CD14-positive monocyte (primary cell): ENCODE results near the gene TRMT13. TPM values are rescaled to one million over a fixed set of nuclear protein-coding genes. Genes with fewer than 3 reads are reported as not detected.

ENCODE experiments used
- DNase-seq, 3 donors: peaks; one replicate each; pipeline ENCODE4 v3.0.0-alpha.2; 2011 to 2022
- H2AFZ ChIP-seq: 2 replicates; pipeline ENCODE4 v1.6.0; 2012; ENCODE audit warnings: mild to moderate bottlenecking, low read depth, low read length, inconsistent platforms; ENCODE audit not compliant: insufficient read depth, poor library complexity, severe bottlenecking
- H3K27ac ChIP-seq, 2 donors: 1 replicate in 1 of 2; 2 replicates in 1 of 2; pipeline ENCODE4 v1.5.1; 2012 to 2013; ENCODE audit warnings: low read length in 2 of 2, control low read depth in 1 of 2, inconsistent platforms in 1 of 2, low read depth in 1 of 2, mild to moderate bottlenecking in 1 of 2
- H3K27me3 ChIP-seq, 2 donors: one replicate each; pipeline versions ENCODE4 v1.6.0 to v1.6.1; 2011 to 2013; ENCODE audit warnings: low read length in 2 of 2; ENCODE audit not compliant: control insufficient read depth in 2 of 2, insufficient read depth in 2 of 2
- H3K36me3 ChIP-seq, 2 donors: replicated peaks in 1 of 2; 1 replicate in 1 of 2; 2 replicates in 1 of 2; pipeline versions ENCODE4 v1.5.1 to v1.6.1; 2012 to 2013; ENCODE audit warnings: low read length in 2 of 2, control low read depth in 1 of 2, inconsistent platforms in 1 of 2, mild to moderate bottlenecking in 1 of 2; ENCODE audit not compliant: insufficient read depth in 2 of 2, control insufficient read depth in 1 of 2
- H3K4me1 ChIP-seq, 2 donors: 1 replicate in 1 of 2; 2 replicates in 1 of 2; pipeline versions ENCODE4 v1.5.1 to v1.6.1; 2012 to 2013; ENCODE audit warnings: low read length in 2 of 2, control low read depth in 1 of 2, inconsistent platforms in 1 of 2, mild to moderate bottlenecking in 1 of 2, moderate library complexity in 1 of 2; ENCODE audit not compliant: insufficient read depth in 2 of 2, control insufficient read depth in 1 of 2
- H3K4me2 ChIP-seq: replicated peaks from 2 replicates; pipeline ENCODE3; 2012; ENCODE audit warnings: low read length, moderate library complexity, mild to moderate bottlenecking; ENCODE audit not compliant: poor library complexity, severe bottlenecking; ENCODE audit errors: extremely low read depth
- H3K4me3 ChIP-seq, 3 experiments: fragments of 200-600 bp in 1 of 3; sonication (generic) in 1 of 3; replicated peaks in 1 of 3; 1 replicate in 2 of 3; 2 replicates in 1 of 3; pipeline ENCODE4 v1.5.1; 2011 to 2013; ENCODE audit warnings: low read length in 3 of 3, mild to moderate bottlenecking in 3 of 3, control low read depth in 2 of 3, low read depth in 2 of 3, inconsistent platforms in 1 of 3, moderate library complexity in 1 of 3
- H3K79me2 ChIP-seq: 2 replicates; pipeline ENCODE4 v1.6.0; 2012; ENCODE audit warnings: mild to moderate bottlenecking, control low read depth, inconsistent platforms, low read length, moderate library complexity; ENCODE audit not compliant: insufficient read depth
- H3K9ac ChIP-seq: 2 replicates; pipeline ENCODE4 v1.6.0; 2017; ENCODE audit warnings: low read length, mild to moderate bottlenecking; ENCODE audit not compliant: insufficient read depth, poor library complexity, severe bottlenecking
- H3K9me3 ChIP-seq, 2 donors: replicated peaks in 1 of 2; 1 replicate in 1 of 2; 2 replicates in 1 of 2; pipeline versions ENCODE4 v1.5.1 to v1.6.1; 2012 to 2013; ENCODE audit warnings: low read length in 2 of 2, control low read depth in 1 of 2; ENCODE audit not compliant: control insufficient read depth in 1 of 2, insufficient read depth in 1 of 2
- H4K20me1 ChIP-seq: 2 replicates; pipeline ENCODE4 v1.6.0; 2012; ENCODE audit warnings: mild to moderate bottlenecking, low read length, control low read depth, moderate library complexity; ENCODE audit not compliant: insufficient read depth
- H3K27ac Mint-ChIP-seq, 7 donors: one replicate each; pipeline ENCODE4 v1.8.0; 2020; ENCODE audit warnings: mild to moderate bottlenecking in 7 of 7, mixed read lengths in 7 of 7, moderate library complexity in 6 of 7, inconsistent platforms in 2 of 7
- H3K27me3 Mint-ChIP-seq, 3 donors: one replicate each; pipeline ENCODE4 v1.8.0; 2021 to 2022; ENCODE audit warnings: low read depth in 3 of 3, mild to moderate bottlenecking in 3 of 3, mixed read lengths in 3 of 3, moderate library complexity in 3 of 3, inconsistent platforms in 1 of 3
- H3K36me3 Mint-ChIP-seq, 2 donors: one replicate each; pipeline ENCODE4 v1.8.0; 2020; ENCODE audit warnings: mixed read lengths in 2 of 2, inconsistent platforms in 1 of 2, mild to moderate bottlenecking in 1 of 2
- H3K4me1 Mint-ChIP-seq: one replicate; pipeline ENCODE4 v1.8.0; 2020; ENCODE audit warnings: mild to moderate bottlenecking, mixed read lengths
- H3K4me3 Mint-ChIP-seq, 2 donors: one replicate each; pipeline ENCODE4 v1.8.0; 2020; ENCODE audit warnings: mild to moderate bottlenecking in 2 of 2, mixed read lengths in 2 of 2, moderate library complexity in 1 of 2
- H3K9me3 Mint-ChIP-seq, 7 donors: one replicate each; pipeline ENCODE4 v1.8.0; 2020 to 2022; ENCODE audit warnings: mixed read lengths in 7 of 7, mild to moderate bottlenecking in 6 of 7, moderate library complexity in 6 of 7, inconsistent platforms in 2 of 7
- CTCF ChIP-seq: fragments of 200-600 bp; IDR thresholded peaks from one replicate; pipeline ENCODE4 v1.8.0; 2022; ENCODE audit warnings: antibody characterized with exemption, mild to moderate bottlenecking
- WGBS: methylation state at CpG from one replicate; pipeline ENCODE4 v1.1.5; 2013; ENCODE audit warnings: missing lambda C conversion rate; ENCODE audit not compliant: insufficient coverage; 5-methylcytosine and 5-hydroxymethylcytosine counted together
- intact Hi-C, 2 donors: fragments of 100-400 bp; cut with micrococcal nuclease; formaldehyde crosslinking; loops; one replicate each; pipeline versions ENCODE4 v1.15.0 to v1.15.1; 2023
- polyA plus RNA-seq, 3 donors: library from polyadenylated mRNA; depleted of rRNA in 1 of 3; unstranded in 2 of 3; stranded (reverse) in 1 of 3; fragments of 300-500 nt in 2 of 3; fragments of >200 nt in 1 of 3; fragmentation: Illumina TruSeq in 2 of 3; gene quantifications; 1 replicate in 2 of 3; 2 replicates in 1 of 3; pipeline ENCODE4 v1.2.3, GENCODE V29; 2012 to 2021

TRMT13 gene
- polyA plus RNA-seq, 3 donors = 2.2 to 8.1 (median 2.3) TPM

- H3K4me1 Mint-ChIP-seq = peaks cover 5% of the 10 kb centered on the region
- Histone ChIP-seq H3K9me3 (no peaks in the 10 kb centered on the region), H3K36me3 (peaks cover 76 to 90% of the 10 kb centered on the region in 2 donors), H3K9ac (no peak overlapping the region), H4K20me1 (no peaks in the 10 kb centered on the region), H3K4me2 (no peak overlapping the region), H3K4me1 (peaks cover 3 to 4% of the 10 kb centered on the region in 2 donors), H3K79me2 (no peaks in the 10 kb centered on the region), H3K4me3 (no peak overlapping the region), H3K27me3 (no peaks in the 10 kb centered on the region), H3K27ac (no peak overlapping the region), H2AFZ (no peak overlapping the region)
- WGBS = no CpG with 5 or more reads among the region's 1 CpG
- no peak overlapping the region for H3K27ac Mint-ChIP-seq
- no peak for TF ChIP-seq CTCF
- H3K27me3 Mint-ChIP-seq = peaks cover 0 to 1% (median 0%) of the 10 kb centered on the region in 3 donors
- no peak overlapping the region for H3K4me3 Mint-ChIP-seq
- DNase-seq = no peak
- peaks cover 54 to 75% of the 10 kb centered on the region in 2 donors for H3K36me3 Mint-ChIP-seq
- H3K9me3 Mint-ChIP-seq = no peaks in the 10 kb centered on the region
- intact Hi-C loops = no loop called here
These were observed 14.0 kb downstream of the TRMT13 start for GRCh38 chr1:100146958-100147357.

DNA sequence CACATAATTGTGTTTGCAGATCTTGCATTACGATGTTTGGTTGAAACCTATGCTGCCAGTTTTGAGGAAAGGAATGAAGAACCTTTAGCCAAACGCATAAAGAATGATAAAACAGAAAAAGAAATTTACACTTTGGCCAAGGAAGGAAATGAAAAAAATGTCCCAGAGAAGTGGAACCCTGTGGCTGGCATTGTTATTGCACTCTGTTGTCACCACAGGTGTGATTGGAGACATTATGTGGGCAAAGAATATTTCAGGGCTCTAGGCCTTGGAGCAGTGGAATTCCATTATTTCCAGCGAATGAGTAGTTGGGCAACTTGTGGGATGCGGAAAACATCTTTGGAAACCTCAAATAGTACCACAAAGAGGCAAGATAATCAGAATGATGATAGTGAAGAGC is 14.9 kb downstream of the TRMT13 start:
- Mint-ChIP-seq H3K27me3 (peaks cover 0 to 1% (median 0%) of the 10 kb centered on the region in 3 donors), H3K27ac (no peak overlapping the region), H3K4me1 (peaks cover 10% of the 10 kb centered on the region), H3K36me3 (peaks cover 46 to 66% of the 10 kb centered on the region in 2 donors), H3K4me3 (no peak overlapping the region), H3K9me3 (no peaks in the 10 kb centered on the region)
- H4K20me1 ChIP-seq = no peaks in the 10 kb centered on the region
- 100% methylated on average over 2 of the region's 4 CpGs for WGBS
- intact Hi-C loops = no loop called here
- no peak overlapping the region for H3K27ac ChIP-seq
- peaks cover 4 to 13% of the 10 kb centered on the region in 2 donors for H3K4me1 ChIP-seq
- no peaks in the 10 kb centered on the region for H3K79me2 ChIP-seq
- DNase-seq = no peak
- H3K4me3 ChIP-seq = no peak overlapping the region
- H3K36me3 ChIP-seq = peaks cover 67 to 81% of the 10 kb centered on the region in 2 donors
- H3K9ac ChIP-seq = no peak overlapping the region
- no peaks in the 10 kb centered on the region for H3K9me3 ChIP-seq
- H3K27me3 ChIP-seq = no peaks in the 10 kb centered on the region
- no peak overlapping the region for H3K4me2 ChIP-seq
- no peak for TF ChIP-seq CTCF
- H2AFZ ChIP-seq = no peak overlapping the region
